Measurements from ENCODE around the gene RBM12. TPM values are rescaled to one million over a fixed set of nuclear protein-coding genes. Genes with fewer than 3 reads are reported as not detected.
"Not testable (repeated sequence)": the region's sequence is repeated elsewhere in the genome, so short reads cannot be mapped to it uniquely, and the experiment has no call there.

RBM12 gene, protein sequence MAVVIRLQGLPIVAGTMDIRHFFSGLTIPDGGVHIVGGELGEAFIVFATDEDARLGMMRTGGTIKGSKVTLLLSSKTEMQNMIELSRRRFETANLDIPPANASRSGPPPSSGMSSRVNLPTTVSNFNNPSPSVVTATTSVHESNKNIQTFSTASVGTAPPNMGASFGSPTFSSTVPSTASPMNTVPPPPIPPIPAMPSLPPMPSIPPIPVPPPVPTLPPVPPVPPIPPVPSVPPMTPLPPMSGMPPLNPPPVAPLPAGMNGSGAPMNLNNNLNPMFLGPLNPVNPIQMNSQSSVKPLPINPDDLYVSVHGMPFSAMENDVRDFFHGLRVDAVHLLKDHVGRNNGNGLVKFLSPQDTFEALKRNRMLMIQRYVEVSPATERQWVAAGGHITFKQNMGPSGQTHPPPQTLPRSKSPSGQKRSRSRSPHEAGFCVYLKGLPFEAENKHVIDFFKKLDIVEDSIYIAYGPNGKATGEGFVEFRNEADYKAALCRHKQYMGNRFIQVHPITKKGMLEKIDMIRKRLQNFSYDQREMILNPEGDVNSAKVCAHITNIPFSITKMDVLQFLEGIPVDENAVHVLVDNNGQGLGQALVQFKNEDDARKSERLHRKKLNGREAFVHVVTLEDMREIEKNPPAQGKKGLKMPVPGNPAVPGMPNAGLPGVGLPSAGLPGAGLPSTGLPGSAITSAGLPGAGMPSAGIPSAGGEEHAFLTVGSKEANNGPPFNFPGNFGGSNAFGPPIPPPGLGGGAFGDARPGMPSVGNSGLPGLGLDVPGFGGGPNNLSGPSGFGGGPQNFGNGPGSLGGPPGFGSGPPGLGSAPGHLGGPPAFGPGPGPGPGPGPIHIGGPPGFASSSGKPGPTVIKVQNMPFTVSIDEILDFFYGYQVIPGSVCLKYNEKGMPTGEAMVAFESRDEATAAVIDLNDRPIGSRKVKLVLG
- total RNA-seq (10 to 100 TPM; 59.2 to 75.0 TPM), polyA plus RNA-seq (10 to 100 TPM in 1 of 2 donors, 1 to 10 TPM in 1; 9.5 to 19.6 TPM)
- long read RNA-seq, donor 1, full-length matches to known transcripts: 43 of 74 reads
- long read RNA-seq, donor 1, partial matches to known transcripts: 31 of 74 reads
- long read RNA-seq, donor 1, other reads (novel, unspliced or antisense): 0 of 74 reads
- long read RNA-seq, donor 2, full-length matches to known transcripts: 24 of 29 reads
- long read RNA-seq, donor 2, partial matches to known transcripts: 5 of 29 reads
- long read RNA-seq, donor 2, other reads (novel, unspliced or antisense): 0 of 29 reads
- long read RNA-seq, donor 3, full-length matches to known transcripts: 28 of 33 reads
- long read RNA-seq, donor 3, partial matches to known transcripts: 5 of 33 reads
- long read RNA-seq, donor 3, other reads (novel, unspliced or antisense): 0 of 33 reads
- long read RNA-seq, donor 4, full-length matches to known transcripts: 37 of 43 reads
- long read RNA-seq, donor 4, partial matches to known transcripts: 6 of 43 reads
- long read RNA-seq, donor 4, other reads (novel, unspliced or antisense): 0 of 43 reads
- long read RNA-seq, donor 5, full-length matches to known transcripts: 65 of 80 reads
- long read RNA-seq, donor 5, partial matches to known transcripts: 15 of 80 reads
- long read RNA-seq, donor 5, other reads (novel, unspliced or antisense): 0 of 80 reads

DNA sequence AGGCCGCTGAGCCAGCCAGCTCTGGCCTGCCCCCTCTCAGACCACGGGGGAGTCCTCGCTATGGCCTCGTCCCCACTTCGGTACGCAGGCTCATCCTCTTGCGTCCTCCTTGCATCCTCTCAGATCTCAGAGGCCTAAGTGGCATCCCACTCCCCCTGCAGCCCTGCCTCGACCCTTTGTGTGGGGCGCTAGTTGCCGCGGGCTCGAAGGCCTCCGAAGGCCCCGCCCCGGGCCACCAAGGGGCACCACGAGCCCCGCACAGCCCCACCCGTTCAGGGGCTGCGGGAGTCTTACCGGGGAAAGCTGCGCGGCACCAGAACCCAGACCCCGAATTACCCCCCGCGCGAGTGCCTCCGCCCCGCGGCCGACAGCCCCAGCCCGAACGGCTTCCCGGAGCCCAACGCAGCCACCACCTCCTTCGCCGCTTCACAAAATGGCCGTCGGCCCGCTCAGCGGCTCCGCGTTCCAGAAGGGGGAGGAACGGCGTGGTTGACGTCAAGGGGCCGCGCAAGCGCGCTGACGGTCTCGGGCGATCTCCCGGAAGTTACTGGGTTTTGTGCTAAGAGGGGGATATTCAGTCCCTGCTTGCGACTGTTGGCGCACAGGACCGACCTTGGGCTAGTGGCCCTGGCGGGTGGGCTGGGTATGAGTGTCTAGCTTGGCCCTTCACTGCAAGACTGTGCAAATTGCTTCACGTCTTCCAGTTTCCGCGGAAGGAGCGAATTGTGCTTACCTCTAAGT lies at the start of gene RBM12, which contains the start of gene CPNE1:
Gene RBM12 (minus strand): TSS at position 435 of the 741 bp plus-strand sequence. CDS start 9,578 bp downstream, outside the sequence.
Gene CPNE1 (minus strand): TSS at position 435 of the 741 bp plus-strand sequence. CDS start 31,977 bp downstream, outside the sequence.
- Histone ChIP-seq H3K4me3 (peak within 1 kb of the TSS; percentile 93), H3K27me3 (ENCODE audit: control insufficient read depth in 3 of 3, insufficient read depth in 3 of 3, low read length in 2 of 3) (no peaks in the 10 kb centered on the region), H3K9me3 (ENCODE audit: control insufficient read depth in 4 of 4, insufficient read depth in 3 of 4, low read length in 3 of 4) (no peaks in the 10 kb centered on the region), H3K36me3 (ENCODE audit: control insufficient read depth in 4 of 4, insufficient read depth in 4 of 4, low read length in 4 of 4) (peaks cover 2 to 6% (median 5%) of the 10 kb centered on the region in 4 donors), H3K9ac (ENCODE audit: insufficient read depth in 1 of 2, low read length in 2 of 2) (peak within 1 kb of the TSS; percentile 84 to 100), H3K4me1 (ENCODE audit: control insufficient read depth in 5 of 5, insufficient read depth in 5 of 5, low read length in 5 of 5) (peaks cover 3 to 25% (median 8%) of the 10 kb centered on the region in 5 donors), H3K27ac (ENCODE audit: low read depth in 1 of 2, low read length in 1 of 2) (peak within 1 kb of the TSS; percentile 94 to 99)
- WGBS, 2 donors: 1% methylated on average over 61 of the region's 61 CpGs
- peak; percentile 96 to 98 (median 97) for DNase-seq
- TF ChIP-seq, protein P1, sequence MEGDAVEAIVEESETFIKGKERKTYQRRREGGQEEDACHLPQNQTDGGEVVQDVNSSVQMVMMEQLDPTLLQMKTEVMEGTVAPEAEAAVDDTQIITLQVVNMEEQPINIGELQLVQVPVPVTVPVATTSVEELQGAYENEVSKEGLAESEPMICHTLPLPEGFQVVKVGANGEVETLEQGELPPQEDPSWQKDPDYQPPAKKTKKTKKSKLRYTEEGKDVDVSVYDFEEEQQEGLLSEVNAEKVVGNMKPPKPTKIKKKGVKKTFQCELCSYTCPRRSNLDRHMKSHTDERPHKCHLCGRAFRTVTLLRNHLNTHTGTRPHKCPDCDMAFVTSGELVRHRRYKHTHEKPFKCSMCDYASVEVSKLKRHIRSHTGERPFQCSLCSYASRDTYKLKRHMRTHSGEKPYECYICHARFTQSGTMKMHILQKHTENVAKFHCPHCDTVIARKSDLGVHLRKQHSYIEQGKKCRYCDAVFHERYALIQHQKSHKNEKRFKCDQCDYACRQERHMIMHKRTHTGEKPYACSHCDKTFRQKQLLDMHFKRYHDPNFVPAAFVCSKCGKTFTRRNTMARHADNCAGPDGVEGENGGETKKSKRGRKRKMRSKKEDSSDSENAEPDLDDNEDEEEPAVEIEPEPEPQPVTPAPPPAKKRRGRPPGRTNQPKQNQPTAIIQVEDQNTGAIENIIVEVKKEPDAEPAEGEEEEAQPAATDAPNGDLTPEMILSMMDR (IDR thresholded peaks at IDR 0.05; ENCODE audit: control extremely low read depth, extremely low read depth): no peak
- peak; percentile 95 for ATAC-seq (ENCODE audit: insufficient read depth, low FRiP score)

DNA sequence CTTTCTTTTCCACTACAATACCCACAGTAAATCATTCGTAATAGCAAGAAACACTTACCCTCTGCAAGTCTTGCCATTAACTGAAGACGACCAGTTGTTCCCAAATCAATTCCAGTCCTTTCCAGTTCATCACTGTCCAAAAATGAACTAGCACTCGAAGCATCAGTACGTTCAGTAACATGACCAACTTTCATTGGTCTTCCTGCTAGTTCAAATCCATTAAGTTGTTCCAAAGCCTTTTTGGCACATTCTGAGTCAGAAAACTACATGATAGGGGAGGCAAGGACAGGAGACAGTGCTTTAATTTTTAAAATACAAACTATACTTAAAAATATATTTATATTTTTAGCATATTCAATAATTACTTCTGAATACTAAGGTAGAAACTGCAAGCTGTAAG lies 49.4 kb upstream of the RBM12 start:
- Histone ChIP-seq H3K27me3 (ENCODE audit: control insufficient read depth in 3 of 3, insufficient read depth in 3 of 3, low read length in 2 of 3) (no peaks in the 10 kb centered on the region), H3K36me3 (ENCODE audit: control insufficient read depth in 4 of 4, insufficient read depth in 4 of 4, low read length in 4 of 4) (peaks cover 32 to 84% (median 48%) of the 10 kb centered on the region in 4 donors), H3K9me3 (ENCODE audit: control insufficient read depth in 4 of 4, insufficient read depth in 3 of 4, low read length in 3 of 4) (peaks cover 0 to 1% (median 0%) of the 10 kb centered on the region in 4 donors), H3K4me1 (ENCODE audit: control insufficient read depth in 5 of 5, insufficient read depth in 5 of 5, low read length in 5 of 5) (peaks cover 0 to 4% (median 0%) of the 10 kb centered on the region in 5 donors), H3K9ac (ENCODE audit: insufficient read depth in 1 of 2, low read length in 2 of 2) (no peak overlapping the region), H3K4me3 (no peak overlapping the region), H3K27ac (ENCODE audit: low read depth in 1 of 2, low read length in 1 of 2) (no peak overlapping the region)
- ATAC-seq (ENCODE audit: insufficient read depth, low FRiP score) (no peak), DNase-seq (no peak)
- 83 to 85% methylated on average over 4 of the region's 4 CpGs for WGBS, 2 donors
- TF ChIP-seq, protein P1 (IDR thresholded peaks at IDR 0.05; ENCODE audit: control extremely low read depth, extremely low read depth): no peak

DNA sequence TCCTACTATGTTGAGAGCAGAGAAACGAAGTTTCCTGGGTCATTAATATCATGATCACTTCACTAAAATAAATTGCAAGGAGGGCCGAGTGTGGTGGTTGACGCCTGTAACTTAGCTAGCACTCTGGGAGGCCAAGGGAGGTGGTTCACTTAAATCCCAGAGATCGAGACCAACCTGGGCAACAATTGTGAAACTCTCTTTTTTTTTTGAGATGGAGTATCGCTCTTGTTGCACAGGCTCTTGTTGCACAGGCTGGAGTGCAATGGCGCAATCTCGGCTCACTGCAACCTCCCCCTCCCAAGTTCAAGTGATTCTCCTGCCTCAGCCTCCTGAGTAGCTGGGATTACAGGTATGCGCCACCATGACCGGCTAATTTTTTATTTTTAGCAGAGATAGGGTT lies 48.4 kb upstream of the RBM12 start:
- not testable (repeated sequence) for H3K4me3 ChIP-seq; H3K27me3 ChIP-seq (ENCODE audit: control insufficient read depth in 3 of 3, insufficient read depth in 3 of 3, low read length in 2 of 3); H3K27ac ChIP-seq (ENCODE audit: low read depth in 1 of 2, low read length in 1 of 2); H3K4me1 ChIP-seq (ENCODE audit: control insufficient read depth in 5 of 5, insufficient read depth in 5 of 5, low read length in 5 of 5); H3K9me3 ChIP-seq (ENCODE audit: control insufficient read depth in 4 of 4, insufficient read depth in 3 of 4, low read length in 3 of 4); ATAC-seq (ENCODE audit: insufficient read depth, low FRiP score); DNase-seq; H3K9ac ChIP-seq (ENCODE audit: insufficient read depth in 1 of 2, low read length in 2 of 2)
- WGBS, 2 donors: 80 to 83% methylated on average over 9 of the region's 9 CpGs
- H3K36me3 ChIP-seq (ENCODE audit: control insufficient read depth in 4 of 4, insufficient read depth in 4 of 4, low read length in 4 of 4): peaks cover 24 to 83% (median 43%) of the 10 kb centered on the region in 4 donors

Data from lung (tissue), 16 donors.